Endothelial cell of umbilical vein (primary cell): ENCODE data around the gene ABCB6. TPM values are rescaled to one million over a fixed set of nuclear protein-coding genes. Genes with fewer than 3 reads are reported as not detected.

ENCODE experiments used
- BruUV-seq: library from RNA; stranded (reverse); fragments of 400-500 nt; replicated peaks from 2 replicates; lab custom pipeline; 2021; lab: Mats Ljungman, UMichigan
- CTCF ChIA-PET: fragments of 300-600, 350-600 bp; sonication (Branson Sonifier 250); formaldehyde crosslinking; loops from one replicate; lab custom pipeline; 2021; ENCODE audit warnings: antibody characterized with exemption, inconsistent platforms; lab: Charles Lee
- POLR2A ChIA-PET: fragments of 300-600, 350-600 bp; sonication (Branson Sonifier 250); formaldehyde crosslinking; loops from one replicate; lab custom pipeline; 2021; ENCODE audit warnings: antibody characterized with exemption, inconsistent platforms; lab: Charles Lee
- DNase-seq: peaks from one replicate; pipeline ENCODE4 v3.0.0-alpha.2; 2011; ENCODE audit warnings: low read depth, low spot score
- FAIRE-seq: peaks from 2 replicates; lab custom pipeline; 2011; peaks lifted over from hg19 to GRCh38; lab: Jason Lieb, UNC
- H2AFZ ChIP-seq: 2 replicates; pipeline ENCODE4 v1.6.0; 2012; ENCODE audit warnings: low read depth, low read length, control low read depth, inconsistent platforms
- H3K27ac ChIP-seq: 2 replicates; pipeline ENCODE4 v1.5.1; 2011; ENCODE audit warnings: low read depth, mild to moderate bottlenecking, control low read depth, low read length, moderate library complexity; ENCODE audit not compliant: insufficient read depth
- H3K27me3 ChIP-seq, 2 experiments: 2 replicates each; pipeline versions ENCODE4 v1.6.0 to v1.6.1; 2011; ENCODE audit warnings: low read length in 2 of 2, mixed read lengths in 1 of 2; ENCODE audit not compliant: control insufficient read depth in 2 of 2, insufficient read depth in 2 of 2
- H3K36me3 ChIP-seq, 2 experiments: 2 replicates in 1 of 2; 3 replicates in 1 of 2; pipeline ENCODE4 v1.5.1; 2011; ENCODE audit warnings: low read length in 2 of 2, mild to moderate bottlenecking in 1 of 2, moderate library complexity in 1 of 2; ENCODE audit not compliant: control insufficient read depth in 2 of 2, insufficient read depth in 2 of 2; ENCODE audit errors: extremely low read depth in 1 of 2
- H3K4me1 ChIP-seq: 3 replicates; pipeline ENCODE4 v1.5.1; 2011; ENCODE audit warnings: mild to moderate bottlenecking, low read length; ENCODE audit not compliant: control insufficient read depth, insufficient read depth; ENCODE audit errors: extremely low read depth
- H3K4me2 ChIP-seq: 2 replicates; pipeline ENCODE4 v1.6.1; 2011; ENCODE audit warnings: low read length, control low read depth, mixed read lengths; ENCODE audit not compliant: insufficient read depth
- H3K4me3 ChIP-seq, 3 experiments: fragments of 200-600 bp in 1 of 3; sonication (generic), shearing (Covaris generic) in 1 of 3; replicated peaks in 1 of 3; 2 replicates each; pipeline ENCODE4 v1.5.1; 2011 to 2016; ENCODE audit warnings: control low read depth in 3 of 3, low read length in 3 of 3, mild to moderate bottlenecking in 2 of 3, inconsistent platforms in 1 of 3, low read depth in 1 of 3, moderate library complexity in 1 of 3; ENCODE audit not compliant: insufficient read depth in 1 of 3
- H3K79me2 ChIP-seq: 2 replicates; pipeline ENCODE4 v1.6.0; 2012; ENCODE audit warnings: low read length, inconsistent platforms; ENCODE audit not compliant: control insufficient read depth, insufficient read depth
- H3K9ac ChIP-seq: replicated peaks from 2 replicates; pipeline ENCODE3; 2011; ENCODE audit warnings: low read length, control low read depth; ENCODE audit not compliant: insufficient read depth; ENCODE audit errors: extremely low read depth
- H3K9me1 ChIP-seq: replicated peaks from 3 replicates; pipeline ENCODE4 v1.6.0; 2011; ENCODE audit warnings: mild to moderate bottlenecking, low read length; ENCODE audit not compliant: control insufficient read depth, insufficient read depth; ENCODE audit errors: extremely low read depth
- H3K9me3 ChIP-seq: replicated peaks from 2 replicates; pipeline ENCODE4 v1.5.1; 2012; ENCODE audit warnings: low read length, inconsistent platforms; ENCODE audit not compliant: control insufficient read depth, insufficient read depth
- H4K20me1 ChIP-seq: replicated peaks from 2 replicates; pipeline ENCODE3; 2011; ENCODE audit warnings: mild to moderate bottlenecking, low read length; ENCODE audit not compliant: control insufficient read depth, insufficient read depth; ENCODE audit errors: extremely low read depth
- EZH2 ChIP-seq: IDR thresholded peaks from 2 replicates; pipeline ENCODE4 v1.6.1; 2012; ENCODE audit warnings: borderline replicate concordance, low read depth, mild to moderate bottlenecking, moderate library complexity, low read length, inconsistent platforms; ENCODE audit not compliant: severe bottlenecking
- FOS ChIP-seq: IDR thresholded peaks from 2 replicates; pipeline ENCODE4 v1.6.1; 2011; ENCODE audit warnings: mild to moderate bottlenecking, low read length, moderate library complexity, borderline replicate concordance; ENCODE audit not compliant: insufficient read depth
- GATA2 ChIP-seq: IDR thresholded peaks from 2 replicates; pipeline ENCODE4 v1.7.0; 2011; ENCODE audit warnings: low read depth, mild to moderate bottlenecking, moderate library complexity, mixed read lengths, low read length; ENCODE audit not compliant: insufficient read length, insufficient read depth
- JUN ChIP-seq: IDR thresholded peaks from 2 replicates; pipeline ENCODE4 v1.6.1; 2011; ENCODE audit warnings: borderline replicate concordance, low read depth; ENCODE audit not compliant: insufficient read length, insufficient read depth
- MAX ChIP-seq: IDR thresholded peaks from 2 replicates; pipeline ENCODE4 v1.6.1; 2011; ENCODE audit not compliant: insufficient read depth, insufficient read length
- MYC ChIP-seq: IDR thresholded peaks from one replicate; pipeline ENCODE4 v1.6.1; 2011; ENCODE audit warnings: mild to moderate bottlenecking, low read depth, low read length
- POLR2A ChIP-seq: IDR thresholded peaks from 2 replicates; pipeline ENCODE4 v1.6.1; 2012; ENCODE audit warnings: low read depth, mild to moderate bottlenecking, control low read depth, low read length
- POLR2AphosphoS5 ChIP-seq: IDR thresholded peaks from 2 replicates; pipeline ENCODE4 v1.6.1; 2012; ENCODE audit warnings: low read depth, mild to moderate bottlenecking, control low read depth, low read length, moderate library complexity; ENCODE audit not compliant: insufficient read depth
- dilution Hi-C: fragments of 300-500 bp; cut with MboI; formaldehyde crosslinking; loops from one replicate; pipeline ENCODE4 v1.15.0; 2019; ENCODE audit warnings: low sequenced_read_pairs; ENCODE audit not compliant: extremely low pct_ligation_motif_present
- intact Hi-C: fragments of 100-400 bp; cut with micrococcal nuclease; formaldehyde crosslinking; loops from one replicate; pipeline ENCODE4 v1.10.0; 2022
- polyA plus RNA-seq, 4 experiments: library from polyadenylated mRNA; depleted of rRNA in 3 of 4; stranded (reverse) in 3 of 4; unstranded in 1 of 4; fragments of >200 nt; gene quantifications; 2 replicates each; pipeline versions ENCODE4 v1.2.1 to v1.2.3, GENCODE V29; 2011 to 2012; ENCODE audit warnings: missing spikeins in 1 of 4
- total RNA-seq: library from RNA; stranded (reverse); gene quantifications from 2 replicates; pipeline ENCODE4 v1.2.3, GENCODE V29; 2021
- TF ChIP-seq, protein P1 (sequence below), 2 donors: IDR thresholded peaks; 1 replicate in 1 of 2; 2 replicates in 1 of 2; pipeline ENCODE4 v1.5.1; 2011; ENCODE audit warnings: low read length in 2 of 2, mild to moderate bottlenecking in 2 of 2, moderate library complexity in 2 of 2, control low read depth in 1 of 2, inconsistent platforms in 1 of 2, low read depth in 1 of 2; ENCODE audit not compliant: insufficient read depth in 1 of 2; ENCODE audit errors: extremely low read depth in 1 of 2

ABCB6 gene
- total and polyA plus RNA-seq, 2 donors (not counting 3 experiments of a cell fraction or from before 2014, with no cell fraction given): 25.7 to 32.5 TPM

DNA sequence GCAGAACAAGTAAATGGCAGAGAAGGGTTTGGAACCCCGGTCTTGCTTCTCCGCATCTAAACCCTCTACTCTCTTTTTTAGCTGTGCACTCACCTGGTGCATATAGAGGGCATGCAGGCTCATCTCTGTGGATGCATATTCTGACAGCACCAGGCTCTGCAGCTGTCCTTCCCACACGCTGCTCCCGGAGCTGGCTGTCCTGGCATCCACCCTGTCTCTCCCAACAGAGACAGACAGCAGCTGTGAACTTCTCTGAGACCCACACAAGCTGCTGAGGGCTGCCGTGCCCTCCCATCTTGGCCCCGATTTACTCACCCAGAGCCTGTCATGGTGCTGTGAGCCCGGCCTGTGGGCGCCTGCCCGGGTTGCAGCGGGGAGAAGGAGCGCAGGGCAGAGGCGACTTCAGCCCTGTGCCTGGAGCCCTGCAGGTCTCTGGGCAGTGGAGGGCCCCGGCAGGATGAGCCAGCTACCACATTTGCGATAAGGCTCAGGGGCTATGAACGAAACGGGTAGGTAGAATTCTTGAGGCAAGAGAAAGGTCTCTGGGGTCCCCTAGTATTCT, 3.3 kb upstream of the ABCB6 start:
- intact Hi-C loops (no loop called here), dilution Hi-C loops (no loop called here)
- Histone ChIP-seq H3K9me3 (no peaks in the 10 kb centered on the region), H2AFZ (no peak overlapping the region), H3K79me2 (peaks cover 1% of the 10 kb centered on the region), H3K4me3 (no peak overlapping the region), H3K36me3 (peaks cover 3 to 46% of the 10 kb centered on the region in 2 experiments), H4K20me1 (no peaks in the 10 kb centered on the region), H3K9ac (no peak overlapping the region), H3K27me3 (no peaks in the 10 kb centered on the region), H3K4me2 (no peak overlapping the region), H3K9me1 (no peaks in the 10 kb centered on the region), H3K27ac (no peak overlapping the region), H3K4me1 (peaks cover 14% of the 10 kb centered on the region)
- DNase-seq (no peak), FAIRE-seq (no peak)
- CTCF ChIA-PET: no interaction called here
- no TSS peak for BruUV-seq
- no peak for TF ChIP-seq JUN
- TF ChIP-seq MYC: no peak
- no peak for TF ChIP-seq POLR2A
- no peak for TF ChIP-seq EZH2
- no peak for TF ChIP-seq GATA2
- TF ChIP-seq, protein P1, sequence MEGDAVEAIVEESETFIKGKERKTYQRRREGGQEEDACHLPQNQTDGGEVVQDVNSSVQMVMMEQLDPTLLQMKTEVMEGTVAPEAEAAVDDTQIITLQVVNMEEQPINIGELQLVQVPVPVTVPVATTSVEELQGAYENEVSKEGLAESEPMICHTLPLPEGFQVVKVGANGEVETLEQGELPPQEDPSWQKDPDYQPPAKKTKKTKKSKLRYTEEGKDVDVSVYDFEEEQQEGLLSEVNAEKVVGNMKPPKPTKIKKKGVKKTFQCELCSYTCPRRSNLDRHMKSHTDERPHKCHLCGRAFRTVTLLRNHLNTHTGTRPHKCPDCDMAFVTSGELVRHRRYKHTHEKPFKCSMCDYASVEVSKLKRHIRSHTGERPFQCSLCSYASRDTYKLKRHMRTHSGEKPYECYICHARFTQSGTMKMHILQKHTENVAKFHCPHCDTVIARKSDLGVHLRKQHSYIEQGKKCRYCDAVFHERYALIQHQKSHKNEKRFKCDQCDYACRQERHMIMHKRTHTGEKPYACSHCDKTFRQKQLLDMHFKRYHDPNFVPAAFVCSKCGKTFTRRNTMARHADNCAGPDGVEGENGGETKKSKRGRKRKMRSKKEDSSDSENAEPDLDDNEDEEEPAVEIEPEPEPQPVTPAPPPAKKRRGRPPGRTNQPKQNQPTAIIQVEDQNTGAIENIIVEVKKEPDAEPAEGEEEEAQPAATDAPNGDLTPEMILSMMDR (IDR thresholded peaks at IDR 0.05; ENCODE audit: extremely low read depth in 1 of 2, insufficient read depth in 1 of 2, low read depth in 1 of 2, low read length in 2 of 2): no peak
- TF ChIP-seq MAX: no peak
- TF ChIP-seq FOS: no peak
- TF ChIP-seq POLR2AphosphoS5: no peak
- POLR2A ChIA-PET: no interaction called here
